Stimulated activated CD8-positive, alpha-beta memory T cell treated with anti-CD3 and anti-CD28 coated beads, Interleukin-7, amount 100 ng/mL, for 1 hour (primary cell): ENCODE measurements around the gene MITF.

Experiments used
- DNase-seq, 2 donors: peaks; one replicate each; pipeline ENCODE4 v3.0.0-alpha.2; 2020; ENCODE audit warnings: low read depth in 2 of 2

MITF gene, protein sequence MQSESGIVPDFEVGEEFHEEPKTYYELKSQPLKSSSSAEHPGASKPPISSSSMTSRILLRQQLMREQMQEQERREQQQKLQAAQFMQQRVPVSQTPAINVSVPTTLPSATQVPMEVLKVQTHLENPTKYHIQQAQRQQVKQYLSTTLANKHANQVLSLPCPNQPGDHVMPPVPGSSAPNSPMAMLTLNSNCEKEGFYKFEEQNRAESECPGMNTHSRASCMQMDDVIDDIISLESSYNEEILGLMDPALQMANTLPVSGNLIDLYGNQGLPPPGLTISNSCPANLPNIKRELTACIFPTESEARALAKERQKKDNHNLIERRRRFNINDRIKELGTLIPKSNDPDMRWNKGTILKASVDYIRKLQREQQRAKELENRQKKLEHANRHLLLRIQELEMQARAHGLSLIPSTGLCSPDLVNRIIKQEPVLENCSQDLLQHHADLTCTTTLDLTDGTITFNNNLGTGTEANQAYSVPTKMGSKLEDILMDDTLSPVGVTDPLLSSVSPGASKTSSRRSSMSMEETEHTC

GRCh38 chr3:69739204-69740102 is at the start of gene MITF:
Gene MITF, plus strand, starts transcription at chr3:69739464. Its CDS starts 134 bp downstream, at chr3:69739598.
- DNase-seq = no peak

GRCh38 chr3:69691860-69692259 is 47.4 kb upstream of the MITF start:
- no peak for DNase-seq

- DNase-seq = no peak
These were observed 46.5 kb upstream of the MITF start for GRCh38 chr3:69692761-69693160.

DNA sequence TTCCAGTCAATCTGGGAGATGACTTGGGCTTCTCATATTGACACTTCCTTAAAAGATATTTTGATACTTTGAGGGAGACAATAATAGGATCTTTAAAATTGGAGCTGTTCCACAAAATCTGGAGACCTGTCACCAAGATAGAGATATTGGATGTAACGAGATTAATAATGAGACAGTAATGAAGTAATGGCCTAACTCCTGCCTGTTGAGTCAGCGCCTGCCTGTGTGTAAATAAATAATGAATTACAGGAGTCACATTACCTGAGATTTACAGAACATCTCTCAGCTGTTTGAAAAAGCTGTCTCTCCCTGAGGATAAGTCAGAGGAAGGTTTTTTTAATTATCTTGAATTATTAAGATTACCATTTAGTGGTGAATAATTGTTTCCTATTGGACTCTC is 43.8 kb upstream of the MITF start:
- no peak for DNase-seq

- no peak for DNase-seq
These were observed 43.3 kb upstream of the MITF start for GRCh38 chr3:69695933-69696332.

DNA sequence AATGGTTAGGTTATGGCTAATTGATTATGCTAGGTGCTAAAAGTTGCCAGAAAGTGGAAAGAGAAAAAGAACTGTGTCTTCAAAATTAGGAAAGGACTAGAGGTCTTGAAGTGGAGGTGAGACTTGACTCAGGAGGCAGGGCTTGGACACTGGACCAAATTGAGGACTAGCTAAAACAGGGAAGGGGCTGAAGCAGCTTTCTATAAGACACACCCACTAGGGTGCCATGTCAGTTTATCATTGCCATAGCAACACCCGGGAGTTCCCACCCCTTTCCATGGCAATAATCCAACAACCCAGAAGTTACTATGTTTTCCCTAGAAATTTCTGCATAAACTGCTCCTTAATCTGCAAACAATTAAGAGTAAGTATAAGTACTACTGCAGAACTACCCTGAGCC is 42.9 kb upstream of the MITF start:
- no peak for DNase-seq

GRCh38 chr3:69697381-69697780 is 41.9 kb upstream of the MITF start:
- no peak for DNase-seq

DNA sequence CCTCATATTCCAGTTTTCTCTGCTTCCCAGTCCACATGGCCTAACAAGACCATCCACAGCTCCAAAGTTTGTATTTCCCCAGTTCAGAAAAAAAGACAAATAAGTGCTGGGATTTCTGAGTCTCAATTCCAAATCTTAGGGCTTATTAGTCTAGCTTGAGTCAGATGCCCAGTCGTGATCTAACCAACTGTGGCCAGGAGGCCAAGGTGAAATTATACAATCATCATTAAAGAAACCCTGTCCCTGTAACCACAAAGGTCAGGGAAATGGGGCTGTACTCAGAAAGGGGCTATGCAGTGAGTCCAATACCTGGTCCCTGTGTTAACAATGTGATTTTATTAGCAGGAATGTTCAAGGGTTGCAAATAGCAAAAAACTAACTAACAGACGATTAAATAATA is 40.5 kb upstream of the MITF start:
- DNase-seq = no peak

DNA sequence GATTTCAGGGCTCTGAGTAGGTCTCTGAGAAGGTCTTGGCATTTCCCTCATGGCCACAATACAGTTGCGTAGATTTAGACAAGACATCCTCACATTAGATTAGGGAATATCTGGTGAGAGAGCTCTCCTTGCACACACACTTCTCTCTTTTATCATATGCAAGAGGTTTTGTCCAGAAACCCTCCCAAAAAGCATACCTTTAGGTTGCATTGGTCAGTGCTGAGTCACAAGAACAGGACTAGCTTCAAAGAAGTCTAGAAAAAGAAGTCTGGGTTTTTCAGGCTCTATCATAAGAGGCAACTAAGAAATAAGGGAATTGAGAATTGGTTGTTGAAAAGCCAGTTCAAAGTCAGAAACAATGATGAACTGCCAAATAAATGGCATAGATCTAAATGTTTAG is 40.1 kb upstream of the MITF start:
- no peak for DNase-seq

DNA sequence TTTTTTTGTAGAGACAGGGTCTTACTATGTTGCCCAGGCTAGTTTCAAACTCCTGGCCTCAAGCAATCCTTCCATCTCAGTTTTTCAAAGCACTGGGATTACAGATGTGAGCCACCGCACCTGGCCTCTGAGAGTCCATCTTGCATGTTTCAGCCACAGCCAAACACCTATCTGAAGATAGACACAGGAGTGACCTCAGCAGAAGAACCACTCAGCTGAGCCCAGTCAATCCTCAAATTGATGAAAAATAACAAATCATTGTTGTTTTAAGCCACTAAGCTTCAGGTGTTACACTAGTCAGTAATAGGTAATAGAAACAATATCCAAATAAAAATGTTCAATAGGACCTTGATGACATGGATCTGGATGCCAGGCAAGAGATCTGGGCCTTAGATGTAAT is 38.3 kb upstream of the MITF start:
- no peak for DNase-seq

GRCh38 chr3:69710153-69710977 is 28.9 kb upstream of the MITF start:
- no peak for DNase-seq

DNA sequence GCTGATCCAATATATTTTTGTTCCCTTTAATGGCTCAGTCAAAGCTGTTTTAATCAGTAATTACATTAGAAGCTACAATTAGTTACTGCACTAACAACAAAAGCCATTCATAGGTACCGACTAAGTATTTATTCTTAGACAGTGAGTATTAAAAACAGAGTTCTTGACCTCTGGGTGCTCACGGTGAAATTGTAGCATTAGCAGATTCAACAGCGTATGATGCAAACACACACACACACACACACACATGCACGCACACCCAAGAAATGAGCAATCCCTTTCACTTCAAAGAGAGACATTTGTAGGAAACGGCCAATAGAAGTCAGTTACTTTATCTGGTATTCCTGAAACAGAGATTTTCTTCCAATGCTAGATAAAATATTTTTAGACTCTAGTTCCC is 27.0 kb upstream of the MITF start:
- no peak for DNase-seq

DNA sequence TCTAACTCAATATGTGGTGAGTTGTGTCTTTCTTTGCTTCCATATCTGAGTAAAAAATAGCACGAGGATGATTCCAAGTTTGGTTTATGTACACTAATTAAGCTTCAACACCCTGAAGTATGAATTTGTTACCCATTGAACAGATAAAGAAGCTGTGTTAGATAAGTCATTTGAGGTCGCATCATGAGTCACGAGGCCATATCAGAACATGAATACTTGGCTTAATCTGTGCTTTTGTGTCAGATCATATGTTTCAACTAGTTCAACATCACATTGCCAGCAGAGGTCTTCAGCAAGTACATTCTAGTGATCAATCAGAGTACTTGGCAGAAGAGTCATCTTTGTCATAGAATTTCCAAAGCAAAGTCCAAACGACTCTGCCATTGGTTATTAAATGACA is 26.3 kb upstream of the MITF start:
- DNase-seq = no peak

- no peak for DNase-seq
These were observed 24.1 kb upstream of the MITF start for GRCh38 chr3:69715204-69715603.

GRCh38 chr3:69716119-69716518 is 23.1 kb upstream of the MITF start:
- no peak for DNase-seq

DNA sequence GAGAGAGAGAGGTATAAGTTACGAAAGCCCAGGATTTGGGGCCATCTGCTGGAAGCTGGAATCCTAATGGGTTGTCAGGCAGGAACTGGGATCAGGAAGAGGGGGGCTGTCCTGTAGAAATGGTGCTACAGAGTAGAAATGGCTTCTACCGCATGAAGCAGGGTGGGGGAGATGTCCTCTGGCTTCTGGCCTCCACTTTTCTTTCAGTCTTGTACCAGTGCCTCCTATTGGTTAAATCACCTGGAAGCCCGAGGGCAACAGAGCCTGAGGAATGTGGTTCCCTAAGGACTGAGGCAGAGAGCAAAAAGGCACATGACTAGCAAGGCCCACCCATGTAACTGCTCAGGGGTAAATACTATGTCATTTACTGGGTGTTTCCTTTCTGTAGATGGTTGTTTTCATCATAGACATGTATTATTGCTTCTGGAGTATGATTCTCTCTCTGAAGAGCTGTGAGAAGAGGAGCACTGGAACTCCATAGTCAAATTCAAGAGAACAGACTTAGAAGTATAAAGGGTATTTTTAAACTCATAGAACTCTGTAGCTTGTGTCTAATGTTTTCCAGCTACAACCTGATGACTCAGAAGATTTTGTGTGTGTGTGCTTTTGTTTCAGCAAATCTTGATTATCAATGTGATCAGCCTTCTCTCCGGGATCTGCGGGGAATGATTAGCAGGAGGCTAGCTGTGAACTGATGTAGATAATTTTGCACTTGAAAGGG is 20.2 kb upstream of the MITF start:
- DNase-seq = no peak

- DNase-seq = no peak
These were observed 19.6 kb upstream of the MITF start for GRCh38 chr3:69719587-69720122.

GRCh38 chr3:69720824-69721223 is 18.4 kb upstream of the MITF start:
- DNase-seq = no peak

GRCh38 chr3:69723389-69723788 is 15.9 kb upstream of the MITF start:
- DNase-seq = no peak

DNA sequence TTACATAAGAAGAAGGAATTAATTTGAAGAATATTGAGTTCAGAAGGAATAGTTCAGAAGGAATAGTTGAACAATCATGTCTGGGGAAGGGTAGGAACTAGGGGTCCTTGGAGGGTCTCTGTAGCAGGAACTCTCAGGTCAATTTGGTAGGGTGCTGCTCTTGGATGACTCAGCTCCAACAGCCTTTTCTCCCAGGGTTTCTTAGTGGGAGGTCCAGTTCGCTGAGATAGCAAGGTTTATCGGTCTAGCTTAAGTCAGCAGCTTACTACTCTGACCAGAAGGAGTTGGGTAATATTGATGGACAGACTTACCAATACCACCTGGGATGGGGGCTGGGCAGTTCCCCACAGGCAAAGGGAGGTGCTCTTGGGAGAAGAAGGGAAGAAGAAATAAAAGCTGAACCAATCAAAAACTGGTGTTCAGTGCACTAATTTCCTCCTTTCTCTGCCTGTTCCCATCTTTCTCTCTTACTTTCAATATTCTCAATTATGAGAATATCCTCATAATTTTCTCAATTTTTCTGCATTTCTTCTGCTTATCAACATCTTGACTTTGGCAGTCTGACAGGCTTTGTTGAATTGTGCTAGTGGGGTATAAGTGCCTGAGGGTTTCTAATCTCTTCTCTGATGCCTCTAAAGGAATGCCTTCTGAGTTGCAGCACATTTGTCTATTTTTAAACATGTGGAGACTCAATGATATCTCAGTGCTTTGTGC is 14.4 kb upstream of the MITF start:
- DNase-seq = no peak
